ENCODE data around the gene STARD9. TPM values are rescaled to one million over a fixed set of nuclear protein-coding genes. Genes with fewer than 3 reads are reported as not detected.

The STARD9 gene
- total and polyA plus RNA-seq, 9 of the 15 experiments (the other 6 are each of a cell fraction or from before 2014, with no cell fraction given): 0.45 to 6.0 (median 3.6) TPM

GRCh38 chr15:42548249-42549031 lies 27.0 kb upstream of the STARD9 start, which contains the start of the genes HAUS2 and LRRC57 (continued):
- TF ChIP-seq ZBTB7A (IDR thresholded peaks at IDR 0.05; ENCODE audit: borderline replicate concordance, control insufficient read depth, low read depth, low read length) (no peak), NCOA4 (IDR thresholded peaks at IDR 0.05; ENCODE audit: partially characterized antibody) (no peak), CSDE1 (IDR thresholded peaks at IDR 0.05) (peak in 1 of 2 experiments; percentile 80; a peak in 2 of 4 replicates), TEAD1 (CRISPR knock-in tag; IDR thresholded peaks at IDR 0.05) (peak; percentile 22 to 53; a peak in 2 of 4 replicates), ELK3 (CRISPR knock-in tag; IDR thresholded peaks at IDR 0.05) (no peak), RCOR1 (IDR thresholded peaks at IDR 0.05; ENCODE audit: borderline replicate concordance in 1 of 2, low read depth in 2 of 2, low read length in 2 of 2) (peak in 1 of 2 experiments; percentile 79; a peak in 1 of 4 replicates), E2F1 (CRISPR knock-in tag; IDR thresholded peaks at IDR 0.05) (no peak; the same call in none of the 2 replicates), ZNF143 (CRISPR knock-in tag; IDR thresholded peaks at IDR 0.05) (no peak; the same call in 1 of the 2 replicates), NCOA1 (IDR thresholded peaks at IDR 0.05; ENCODE audit: low read depth) (no peak; the same call in 1 of the 2 replicates), PTRF (tag; IDR thresholded peaks at IDR 0.05) (no peak), POLR2H (tag; IDR thresholded peaks at IDR 0.05; ENCODE audit: low read depth) (peak; percentile 68)
- TF ChIP-seq, protein P1, sequence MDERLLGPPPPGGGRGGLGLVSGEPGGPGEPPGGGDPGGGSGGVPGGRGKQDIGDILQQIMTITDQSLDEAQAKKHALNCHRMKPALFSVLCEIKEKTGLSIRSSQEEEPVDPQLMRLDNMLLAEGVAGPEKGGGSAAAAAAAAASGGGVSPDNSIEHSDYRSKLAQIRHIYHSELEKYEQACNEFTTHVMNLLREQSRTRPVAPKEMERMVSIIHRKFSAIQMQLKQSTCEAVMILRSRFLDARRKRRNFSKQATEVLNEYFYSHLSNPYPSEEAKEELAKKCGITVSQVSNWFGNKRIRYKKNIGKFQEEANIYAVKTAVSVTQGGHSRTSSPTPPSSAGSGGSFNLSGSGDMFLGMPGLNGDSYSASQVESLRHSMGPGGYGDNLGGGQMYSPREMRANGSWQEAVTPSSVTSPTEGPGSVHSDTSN (CRISPR knock-in tag; IDR thresholded peaks at IDR 0.05; ENCODE audit: low read depth): no peak
- TF ChIP-seq, protein P1 (tag; conservative IDR thresholded peaks at IDR 0.05; ENCODE audit: low read depth): no peak
